Activated CD4-positive, alpha-beta T cell treated with anti-CD3 and anti-CD28 coated beads, Interleukin-2, amount 10 ng/mL, durations not matched to agents 7 days and 5 days (primary cell): ENCODE data around the gene CLEC20A. TPM values are rescaled to one million over a fixed set of nuclear protein-coding genes. Genes with fewer than 3 reads are reported as not detected.

Source experiments
- CTCF ChIA-PET: fragments of 350-600 bp; sonication (Branson Sonifier 250); formaldehyde crosslinking; loops from one replicate; lab custom pipeline; 2021; ENCODE audit warnings: antibody characterized with exemption; lab: Charles Lee
- POLR2A ChIA-PET: fragments of 350-600 bp; sonication (Branson Sonifier 250); formaldehyde crosslinking; loops from one replicate; lab custom pipeline; 2021; ENCODE audit warnings: antibody characterized with exemption; lab: Charles Lee
- DNase-seq: peaks from one replicate; pipeline ENCODE4 v3.0.0-alpha.2; 2020
- H3K27ac Mint-ChIP-seq: one replicate; pipeline ENCODE4 v1.8.0; 2021; ENCODE audit warnings: mild to moderate bottlenecking, moderate library complexity, mixed read lengths
- H3K27me3 Mint-ChIP-seq: one replicate; pipeline ENCODE4 v1.8.0; 2021; ENCODE audit warnings: mixed read lengths
- H3K36me3 Mint-ChIP-seq: one replicate; pipeline ENCODE4 v1.8.0; 2021; ENCODE audit warnings: low read depth, mixed read lengths
- H3K4me1 Mint-ChIP-seq: one replicate; pipeline ENCODE4 v1.8.0; 2021; ENCODE audit warnings: mixed read lengths
- H3K4me3 Mint-ChIP-seq: one replicate; pipeline ENCODE4 v1.8.0; 2021; ENCODE audit warnings: mild to moderate bottlenecking, moderate library complexity, mixed read lengths
- H3K9me3 Mint-ChIP-seq: one replicate; pipeline ENCODE4 v1.8.0; 2021; ENCODE audit warnings: mixed read lengths
- total RNA-seq, 2 experiments: library from RNA; stranded (reverse); gene quantifications; one replicate each; pipeline ENCODE4 v1.2.3, GENCODE V29; 2021

The CLEC20A gene
- total RNA-seq, 2 experiments from 2014 or later = not detected

GRCh38 chr1:178438432-178438831, 58.3 kb downstream of the CLEC20A start:
- Mint-ChIP-seq H3K36me3 (no peaks in the 10 kb centered on the region), H3K27ac (no peak overlapping the region)
- CTCF ChIA-PET = no interaction called here

GRCh38 chr1:178436899-178437298, 59.9 kb downstream of the CLEC20A start:
- Mint-ChIP-seq H3K27ac (no peak overlapping the region), H3K9me3 (no peaks in the 10 kb centered on the region), H3K4me3 (no peak overlapping the region), H3K36me3 (no peaks in the 10 kb centered on the region), H3K4me1 (no peaks in the 10 kb centered on the region), H3K27me3 (no peaks in the 10 kb centered on the region)
- DNase-seq = no peak
- CTCF ChIA-PET = no interaction called here
- POLR2A ChIA-PET = no interaction called here

More at GRCh38 chr1:178438432-178438831, 58.3 kb downstream of the CLEC20A start:
- Mint-ChIP-seq H3K9me3 (no peaks in the 10 kb centered on the region), H3K4me3 (no peak overlapping the region), H3K4me1 (no peaks in the 10 kb centered on the region), H3K27me3 (no peaks in the 10 kb centered on the region)
- POLR2A ChIA-PET = no interaction called here
- no peak for DNase-seq

- Mint-ChIP-seq H3K27me3 (no peaks in the 10 kb centered on the region), H3K4me1 (no peaks in the 10 kb centered on the region), H3K4me3 (no peak overlapping the region), H3K36me3 (no peaks in the 10 kb centered on the region), H3K27ac (no peak overlapping the region), H3K9me3 (no peaks in the 10 kb centered on the region)
- CTCF ChIA-PET = no interaction called here
- POLR2A ChIA-PET = no interaction called here
- DNase-seq = no peak
These were observed 61.8 kb downstream of the CLEC20A start for GRCh38 chr1:178434899-178435435.

DNA sequence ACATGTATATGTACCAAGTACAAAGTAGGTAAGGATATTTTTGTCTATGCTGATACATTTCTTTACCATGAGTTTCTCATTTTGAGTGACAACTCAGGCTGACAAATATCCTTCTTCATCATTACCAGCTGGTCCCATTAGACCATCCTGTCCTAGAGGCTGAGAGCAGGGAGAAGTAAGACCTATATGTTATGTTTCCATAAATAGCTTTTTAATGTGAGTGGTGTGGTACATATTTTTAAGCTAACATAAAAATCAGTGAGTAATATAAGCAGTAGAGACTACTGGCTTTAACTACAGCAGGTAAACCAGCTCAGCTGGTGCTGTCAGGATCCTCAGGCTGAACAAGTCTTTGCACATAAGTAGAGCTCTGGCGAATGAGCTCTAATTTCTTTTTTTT, 62.4 kb downstream of the CLEC20A start:
- no peaks in the 10 kb centered on the region for H3K27me3 Mint-ChIP-seq
- no peaks in the 10 kb centered on the region for H3K4me1 Mint-ChIP-seq
- H3K36me3 Mint-ChIP-seq = no peaks in the 10 kb centered on the region
- ChIA-PET POLR2A (no interaction called here), CTCF (no interaction called here)
- no peaks in the 10 kb centered on the region for H3K9me3 Mint-ChIP-seq
- H3K27ac Mint-ChIP-seq = no peak overlapping the region
- DNase-seq = no peak
- H3K4me3 Mint-ChIP-seq = no peak overlapping the region

Other genes starting within 250 kb of the CLEC20A start
- gene TEX35, start 16.1 kb upstream of the CLEC20A start, total RNA-seq = not detected
- gene RALGPS2, start 228.3 kb upstream of the CLEC20A start, total RNA-seq = 1 to 10 TPM; 3.5 to 5.5 TPM